GM06990 (cell line): Measurements from ENCODE around the gene SAFB.

Experiments
- DNase-seq: peaks from one replicate; pipeline ENCODE4 v3.0.0-alpha.2; 2011; ENCODE audit not compliant: insufficient read length; ENCODE audit errors: extremely low read depth
- H3K27me3 ChIP-seq: replicated peaks from 2 replicates; pipeline ENCODE4 v1.6.0; 2011; ENCODE audit warnings: low read length; ENCODE audit not compliant: control insufficient read depth, insufficient read depth
- H3K36me3 ChIP-seq: 2 replicates; pipeline ENCODE4 v1.5.1; 2011; ENCODE audit warnings: low read length; ENCODE audit not compliant: control insufficient read depth, insufficient read depth
- H3K4me3 ChIP-seq: replicated peaks from 2 replicates; pipeline ENCODE4 v1.5.1; 2011; ENCODE audit warnings: low read depth, mild to moderate bottlenecking, control low read depth, low read length
- TF ChIP-seq, protein P1 (sequence below): IDR thresholded peaks from 2 replicates; pipeline ENCODE4 v1.5.1; 2011; ENCODE audit warnings: low read length, control low read depth, mild to moderate bottlenecking, inconsistent platforms; ENCODE audit not compliant: insufficient read depth, poor library complexity, severe bottlenecking

SAFB gene

GRCh38 chr19:5642204-5642603 lies 19.3 kb downstream of the SAFB start:
- Histone ChIP-seq H3K4me3 (no peak overlapping the region), H3K36me3 (peaks cover 37% of the 10 kb centered on the region), H3K27me3 (no peaks in the 10 kb centered on the region)
- TF ChIP-seq, protein P1, sequence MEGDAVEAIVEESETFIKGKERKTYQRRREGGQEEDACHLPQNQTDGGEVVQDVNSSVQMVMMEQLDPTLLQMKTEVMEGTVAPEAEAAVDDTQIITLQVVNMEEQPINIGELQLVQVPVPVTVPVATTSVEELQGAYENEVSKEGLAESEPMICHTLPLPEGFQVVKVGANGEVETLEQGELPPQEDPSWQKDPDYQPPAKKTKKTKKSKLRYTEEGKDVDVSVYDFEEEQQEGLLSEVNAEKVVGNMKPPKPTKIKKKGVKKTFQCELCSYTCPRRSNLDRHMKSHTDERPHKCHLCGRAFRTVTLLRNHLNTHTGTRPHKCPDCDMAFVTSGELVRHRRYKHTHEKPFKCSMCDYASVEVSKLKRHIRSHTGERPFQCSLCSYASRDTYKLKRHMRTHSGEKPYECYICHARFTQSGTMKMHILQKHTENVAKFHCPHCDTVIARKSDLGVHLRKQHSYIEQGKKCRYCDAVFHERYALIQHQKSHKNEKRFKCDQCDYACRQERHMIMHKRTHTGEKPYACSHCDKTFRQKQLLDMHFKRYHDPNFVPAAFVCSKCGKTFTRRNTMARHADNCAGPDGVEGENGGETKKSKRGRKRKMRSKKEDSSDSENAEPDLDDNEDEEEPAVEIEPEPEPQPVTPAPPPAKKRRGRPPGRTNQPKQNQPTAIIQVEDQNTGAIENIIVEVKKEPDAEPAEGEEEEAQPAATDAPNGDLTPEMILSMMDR, result no peak
- no peak for DNase-seq

GRCh38 chr19:5643060-5643459 lies 20.2 kb downstream of the SAFB start:
- Histone ChIP-seq H3K27me3 (no peaks in the 10 kb centered on the region), H3K4me3 (no peak overlapping the region), H3K36me3 (peaks cover 42% of the 10 kb centered on the region)
- no peak for DNase-seq
- TF ChIP-seq, protein P1, result no peak

DNA sequence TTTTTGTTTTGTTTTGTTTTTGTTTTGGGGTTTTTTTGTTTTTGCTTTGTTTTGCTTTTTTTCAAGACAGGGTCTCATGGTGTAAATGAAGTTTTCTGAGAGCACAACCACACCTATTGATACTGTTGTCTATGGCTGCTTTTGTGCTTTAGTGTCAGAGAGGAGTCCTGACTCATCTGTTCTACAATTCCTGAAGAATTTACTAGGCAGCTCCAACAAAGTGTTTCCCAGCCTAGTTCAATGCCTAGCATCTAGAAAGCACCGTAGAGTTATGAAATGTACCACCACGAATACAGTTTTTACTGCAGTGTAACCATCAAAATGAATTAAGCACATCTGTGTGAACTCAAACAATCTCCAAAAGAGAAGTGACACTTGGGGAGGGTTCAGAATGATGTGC lies 21.2 kb downstream of the SAFB start:
- no peak for DNase-seq
- H3K27me3 ChIP-seq, result no peaks in the 10 kb centered on the region
- H3K4me3 ChIP-seq, result no peak overlapping the region
- TF ChIP-seq, protein P1, result no peak
- peaks cover 42% of the 10 kb centered on the region for H3K36me3 ChIP-seq

DNA sequence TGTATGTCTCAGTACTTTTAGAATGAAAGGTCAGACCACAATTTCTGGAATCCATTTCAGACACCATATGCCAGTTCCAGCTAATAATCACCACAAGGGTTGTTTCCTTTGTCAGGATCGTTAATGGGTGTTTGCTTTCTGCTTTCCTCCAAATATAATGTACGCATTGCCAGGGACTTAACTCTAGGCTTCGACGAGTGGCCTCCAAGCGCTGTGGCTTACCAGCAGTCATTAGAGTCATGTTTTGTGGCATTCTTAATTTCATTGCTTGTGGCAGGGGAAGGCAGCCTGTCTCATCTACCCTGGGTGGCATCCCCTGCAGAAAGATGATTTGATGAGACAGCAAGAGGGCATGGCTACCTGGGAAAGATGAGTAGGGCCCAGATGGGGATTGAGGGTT lies 22.5 kb downstream of the SAFB start:
- Histone ChIP-seq H3K36me3 (peaks cover 48% of the 10 kb centered on the region), H3K4me3 (no peak overlapping the region), H3K27me3 (no peaks in the 10 kb centered on the region)
- no peak for DNase-seq
- TF ChIP-seq, protein P1, result no peak

- TF ChIP-seq, protein P1, result no peak
- no peak for DNase-seq
- Histone ChIP-seq H3K4me3 (no peak overlapping the region), H3K27me3 (no peaks in the 10 kb centered on the region), H3K36me3 (peaks cover 50% of the 10 kb centered on the region)
These were observed 23.8 kb downstream of the SAFB start for GRCh38 chr19:5646703-5647102.

- DNase-seq, result no peak
- TF ChIP-seq, protein P1, result no peak
- Histone ChIP-seq H3K27me3 (no peaks in the 10 kb centered on the region), H3K4me3 (no peak overlapping the region), H3K36me3 (peaks cover 54% of the 10 kb centered on the region)
These were observed 25.6 kb downstream of the SAFB start for GRCh38 chr19:5648464-5648863.
